HepG2 (cell line): Measurements from ENCODE around the gene LYPD6B. TPM values are rescaled to one million over a fixed set of nuclear protein-coding genes. Genes with fewer than 3 reads are reported as not detected.

ENCODE experiments used
- ATAC-seq: fragments of 200-7000 bp; cut with Tn5 transposase; 3 replicates; pipeline ENCODE4 v1.9.1; 2020; ENCODE audit warnings: mild to moderate bottlenecking, moderate library complexity
- Bru-seq: library from RNA; stranded (reverse); fragments of 400-500 nt; gene quantifications from one replicate; lab custom pipeline; 2021; lab: Mats Ljungman, UMichigan
- BruChase-seq, 2 experiments: library from RNA; stranded (reverse); fragments of 400-500 nt; gene quantifications; one replicate each; lab custom pipeline; 2021; lab: Mats Ljungman, UMichigan
- BruUV-seq: library from RNA; stranded (reverse); fragments of 400-500 nt; replicated peaks from 2 replicates; lab custom pipeline; 2021; lab: Mats Ljungman, UMichigan
- CTCF ChIA-PET: fragments of 300-600 bp; formaldehyde crosslinking; extraction: SDS; loops from one replicate; lab custom pipeline; 2021; ENCODE audit warnings: low total read pairs, inconsistent platforms, low intra/inter-chr PET ratio; lab: Yijun Ruan, JAX
- POLR2A ChIA-PET: fragments of 350-600 bp; sonication (Branson Sonifier 250); formaldehyde crosslinking; loops from one replicate; lab custom pipeline; 2020; ENCODE audit warnings: antibody characterized with exemption, inconsistent platforms; lab: Yijun Ruan, JAX
- DNase-seq: peaks from one replicate; pipeline ENCODE4 v3.0.0-alpha.2; 2015; ENCODE audit warnings: low spot score
- FAIRE-seq: peaks from 3 replicates; lab custom pipeline; 2011; peaks lifted over from hg19 to GRCh38; lab: Jason Lieb, UNC
- H2AFZ ChIP-seq: one replicate; pipeline ENCODE4 v1.6.1; 2011; ENCODE audit warnings: low read length, inconsistent platforms
- H3K27ac ChIP-seq: fragments of 300-600 bp; 3 replicates; pipeline ENCODE4 v1.8.0; 2011; ENCODE audit warnings: mixed run types, mild to moderate bottlenecking, mixed read lengths, low read length, inconsistent platforms; ENCODE audit not compliant: insufficient read depth; ENCODE audit errors: extremely low read length
- H3K27me3 ChIP-seq, 2 experiments: fragments of 200-600 bp in 1 of 2; 2 replicates in 1 of 2; 3 replicates in 1 of 2; pipeline versions ENCODE4 v1.6.0 to v1.8.0; 2011; ENCODE audit warnings: low read length in 2 of 2, mild to moderate bottlenecking in 2 of 2, moderate library complexity in 2 of 2, inconsistent platforms in 1 of 2; ENCODE audit not compliant: insufficient read depth in 2 of 2, control insufficient read depth in 1 of 2
- H3K36me3 ChIP-seq, 2 experiments: fragments of 200-600 bp in 1 of 2; replicated peaks in 1 of 2; 2 replicates in 1 of 2; 3 replicates in 1 of 2; pipeline versions ENCODE4 v1.5.1 to v1.8.0; 2011; ENCODE audit warnings: low read length in 2 of 2, inconsistent platforms in 1 of 2; ENCODE audit not compliant: insufficient read depth in 2 of 2, control insufficient read depth in 1 of 2
- H3K4me1 ChIP-seq: 2 replicates; pipeline ENCODE4 v1.5.1; 2012; ENCODE audit warnings: low read length, inconsistent platforms; ENCODE audit not compliant: insufficient read depth
- H3K4me2 ChIP-seq: 2 replicates; pipeline ENCODE4 v1.6.0; 2011; ENCODE audit warnings: low read depth, low read length, inconsistent platforms
- H3K4me3 ChIP-seq, 3 experiments: fragments of 200-600 bp in 1 of 3; sonication (generic), shearing (Covaris generic) in 1 of 3; replicated peaks in 1 of 3; 2 replicates each; pipeline ENCODE4 v1.5.1; 2011 to 2016; ENCODE audit warnings: low read length in 3 of 3, inconsistent platforms in 2 of 3, low read depth in 2 of 3, mild to moderate bottlenecking in 2 of 3, control low read depth in 1 of 3, mixed read lengths in 1 of 3; ENCODE audit not compliant: insufficient read depth in 1 of 3
- H3K79me2 ChIP-seq: one replicate; pipeline ENCODE4 v1.6.1; 2011; ENCODE audit warnings: low read length, inconsistent platforms; ENCODE audit not compliant: insufficient read depth
- H3K9ac ChIP-seq: 2 replicates; pipeline ENCODE4 v1.6.0; 2011; ENCODE audit warnings: mild to moderate bottlenecking, low read depth, low read length, inconsistent platforms; ENCODE audit not compliant: insufficient read depth
- H3K9me3 ChIP-seq: 2 replicates; pipeline ENCODE4 v1.5.1; 2012; ENCODE audit warnings: mild to moderate bottlenecking, low read length
- H4K20me1 ChIP-seq: 2 replicates; pipeline ENCODE4 v1.6.0; 2011; ENCODE audit warnings: inconsistent platforms, mild to moderate bottlenecking, low read length, moderate library complexity; ENCODE audit not compliant: insufficient read depth
- RXRA ChIP-seq: sonication (generic); formaldehyde crosslinking; IDR thresholded peaks from 2 replicates; pipeline ENCODE4 v1.5.1; 2020; ENCODE audit warnings: missing genetic modification reagents
- UBTF ChIP-seq: sonication (generic); formaldehyde crosslinking; IDR thresholded peaks from 2 replicates; pipeline ENCODE4 v1.4.0; 2020; ENCODE audit warnings: mild to moderate bottlenecking, missing genetic modification reagents
- ZNF414 ChIP-seq: sonication (generic); formaldehyde crosslinking; IDR thresholded peaks from 2 replicates; pipeline ENCODE4 v1.5.0; 2020; ENCODE audit warnings: missing genetic modification reagents
- ZNF563 ChIP-seq: sonication (generic); formaldehyde crosslinking; IDR thresholded peaks from 2 replicates; pipeline ENCODE4 v1.8.0; 2022; ENCODE audit warnings: mild to moderate bottlenecking, moderate library complexity, missing genetic modification reagents
- ZNF687 ChIP-seq: sonication (generic); formaldehyde crosslinking; IDR thresholded peaks from 2 replicates; pipeline ENCODE4 v1.5.1; 2020; ENCODE audit warnings: mild to moderate bottlenecking, missing genetic modification reagents, moderate library complexity
- ZSCAN21 ChIP-seq: sonication (generic); formaldehyde crosslinking; IDR thresholded peaks from 2 replicates; pipeline ENCODE4 v1.8.0; 2022; ENCODE audit warnings: mild to moderate bottlenecking, missing genetic modification reagents, moderate library complexity, borderline replicate concordance
- WGBS: methylation state at CpG from one replicate; pipeline ENCODE4 v1.1.6; 2017; ENCODE audit warnings: low lambda C conversion rate; 5-methylcytosine and 5-hydroxymethylcytosine counted together
- in situ Hi-C: cut with HindIII; loops from 2 replicates; pipeline ENCODE4 v1.10.0; 2017; ENCODE audit warnings: low pct_unique_long_range_greater_than_20kb; ENCODE audit not compliant: extremely low pct_ligation_motif_present
- intact Hi-C: fragments of 100-400 bp; cut with micrococcal nuclease; formaldehyde crosslinking; loops from one replicate; pipeline ENCODE4 v1.10.0; 2022; ENCODE audit not compliant: unreplicated experiment
- long read RNA-seq, 2 experiments: library from RNA in 1 of 2; library from polyadenylated mRNA in 1 of 2; stranded (forward) in 1 of 2; unstranded in 1 of 2; transcript quantifications; one replicate each; pipeline ENCODE4 v2.0.0, GENCODE V29; 2019 to 2022
- polyA minus RNA-seq, 3 experiments: library from RNA; depleted of rRNA, polyadenylated mRNA; stranded (reverse); fragments of >200 nt; gene quantifications; 2 replicates each; pipeline ENCODE4 v1.2.3, GENCODE V29; 2011; ENCODE audit warnings: low replicate concordance in 1 of 3
- polyA plus RNA-seq, 8 experiments: library from polyadenylated mRNA; depleted of rRNA in 3 of 8; stranded (reverse) in 7 of 8; unstranded in 1 of 8; fragments of >200 nt; fragmentation: Illumina TruSeq in 4 of 8; extraction: Trizol in 4 of 8; gene quantifications; 2 replicates each; pipeline versions ENCODE4 v1.2.1 to v1.2.3, GENCODE V29; 2011 to 2016; ENCODE audit warnings: low read depth in 4 of 8, missing spikeins in 1 of 8, mixed read lengths in 1 of 8; ENCODE audit not compliant: insufficient read depth in 1 of 8
- total RNA-seq, 5 experiments: library from RNA; depleted of rRNA; stranded (reverse); fragments of >200 nt; fragmentation: Illumina TruSeq; extraction: Trizol; gene quantifications; 2 replicates each; pipeline ENCODE4 v1.2.3, GENCODE V29; 2016; ENCODE audit warnings: low read depth in 1 of 5

LYPD6B gene
- not detected in 2 replicates for total RNA-seq (2016; rRNA removed; fragmentation: Illumina TruSeq; extraction: Trizol)
- total RNA-seq (2016; cell fraction: cytosol; rRNA removed; fragmentation: Illumina TruSeq; extraction: Trizol; ENCODE audit: low read depth) = not detected in 2 replicates
- total RNA-seq (2016; cell fraction: insoluble cytoplasmic fraction; rRNA removed; fragmentation: Illumina TruSeq; extraction: Trizol) = not detected in 2 replicates
- total RNA-seq (2016; cell fraction: membrane; rRNA removed; fragmentation: Illumina TruSeq; extraction: Trizol) = not detected in 2 replicates
- not detected in 2 replicates for total RNA-seq (2016; cell fraction: nucleus; rRNA removed; fragmentation: Illumina TruSeq; extraction: Trizol)
- polyA plus RNA-seq (2011; rRNA removed) = not detected in 2 replicates
- not detected in 2 replicates for polyA plus RNA-seq (2011; cell fraction: cytosol; rRNA removed)
- polyA plus RNA-seq (2011; cell fraction: nucleus; rRNA removed) = not detected in 2 replicates
- not detected in 2 replicates for polyA plus RNA-seq (2012)
- polyA plus RNA-seq (2016; cell fraction: cytosol; fragmentation: Illumina TruSeq; extraction: Trizol; ENCODE audit: low read depth) = not detected in 2 replicates
- polyA plus RNA-seq (2016; cell fraction: insoluble cytoplasmic fraction; fragmentation: Illumina TruSeq; extraction: Trizol; ENCODE audit: low read depth) = not detected in 2 replicates
- polyA plus RNA-seq (2016; cell fraction: membrane; fragmentation: Illumina TruSeq; extraction: Trizol; ENCODE audit: low read depth) = not detected in 2 replicates
- not detected in 2 replicates for polyA plus RNA-seq (2016; cell fraction: nucleus; fragmentation: Illumina TruSeq; extraction: Trizol; ENCODE audit: insufficient read depth, low read depth)
- not detected in 2 replicates for polyA minus RNA-seq (2011; rRNA and poly(A)+ RNA removed; ENCODE audit: low replicate concordance)
- not detected in 2 replicates for polyA minus RNA-seq (2011; cell fraction: cytosol; rRNA and poly(A)+ RNA removed)
- polyA minus RNA-seq (2011; cell fraction: nucleus; rRNA and poly(A)+ RNA removed) = not detected in 2 replicates
- Bru-seq, nascent RNA = percentile 8 among the genes with signal in this experiment
- BruChase-seq, experiment 1, labeled RNA remaining after a 6-hour chase = percentile 6 among the genes with signal in this experiment
- BruChase-seq, experiment 2, labeled RNA remaining after a 2-hour chase = percentile 7 among the genes with signal in this experiment
- long read RNA-seq, experiment 1 = 0 reads
- long read RNA-seq, experiment 2 = 0 reads

GRCh38 chr2:149038442-149039212 is at the start of gene LYPD6B:
Gene LYPD6B, plus strand, starts transcription at chr2:149038699. Its CDS starts 92,250 bp downstream, at chr2:149130949.
- CTCF ChIA-PET = no interaction called here
- Histone ChIP-seq H3K9ac (no peak within 1 kb of the TSS), H3K9me3 (no peaks in the 10 kb centered on the region)
- TF ChIP-seq ZNF414 (CRISPR knock-in tag) = no peak
- TF ChIP-seq ZSCAN21 = no peak
- TF ChIP-seq RXRA (CRISPR knock-in tag) = no peak
- TF ChIP-seq ZNF563 (CRISPR knock-in tag) = peak; percentile 21; the same call in 1 of the 2 replicates
- TF ChIP-seq UBTF (CRISPR knock-in tag) = peak; percentile 20; the same call in 1 of the 2 replicates
- TF ChIP-seq ZNF687 = peak; percentile 36; the same call in 1 of the 2 replicates

More at GRCh38 chr2:149038442-149039212, at the start of gene LYPD6B:
- Histone ChIP-seq H3K4me3 (peak within 1 kb of the TSS in 2 of 3 experiments; percentile 20 to 59; a peak in 3 of 6 replicates), H3K4me1 (peaks cover 11% of the 10 kb centered on the region; the same call in 1 of the 2 replicates), H3K79me2 (no peaks in the 10 kb centered on the region), H4K20me1 (no peaks in the 10 kb centered on the region), H3K36me3 (no peaks in the 10 kb centered on the region), H3K4me2 (peak within 1 kb of the TSS; percentile 66), H2AFZ (no peak within 1 kb of the TSS), H3K27me3 (peaks cover 1 to 37% of the 10 kb centered on the region in 2 experiments; a peak in 4 of 5 replicates), H3K27ac (no peak within 1 kb of the TSS)
- POLR2A ChIA-PET = no interaction called here
- DNase-seq = no peak
- 7% methylated on average over 22 of the region's 85 CpGs for whole genome bisulfite sequencing
- ATAC-seq = peak; percentile 82
- BruUV-seq = no TSS peak
- in situ Hi-C loops (no loop called here), intact Hi-C loops (no loop called here)
- FAIRE-seq = no peak
